ENCODE results near the gene CD276.

DNA sequence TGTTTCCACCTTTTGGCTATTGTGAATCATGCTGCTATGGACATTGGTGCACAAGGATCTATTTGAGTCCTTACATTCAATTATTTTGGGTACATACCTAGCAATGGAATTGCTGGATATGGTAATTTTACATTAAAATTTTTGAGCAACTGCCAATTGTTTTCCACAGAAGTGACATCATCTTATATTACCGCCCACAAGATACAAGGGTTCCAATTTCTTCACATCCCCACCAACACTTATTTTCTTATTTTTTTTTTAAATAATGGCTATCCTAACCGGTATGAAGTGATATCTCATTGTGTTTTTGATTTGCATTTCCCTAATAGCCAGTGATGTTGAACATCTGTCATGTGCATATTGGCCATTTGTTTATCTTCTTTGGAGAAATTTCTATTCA, 28.5 kb upstream of the CD276 start:
- TF ChIP-seq, protein P1, sequence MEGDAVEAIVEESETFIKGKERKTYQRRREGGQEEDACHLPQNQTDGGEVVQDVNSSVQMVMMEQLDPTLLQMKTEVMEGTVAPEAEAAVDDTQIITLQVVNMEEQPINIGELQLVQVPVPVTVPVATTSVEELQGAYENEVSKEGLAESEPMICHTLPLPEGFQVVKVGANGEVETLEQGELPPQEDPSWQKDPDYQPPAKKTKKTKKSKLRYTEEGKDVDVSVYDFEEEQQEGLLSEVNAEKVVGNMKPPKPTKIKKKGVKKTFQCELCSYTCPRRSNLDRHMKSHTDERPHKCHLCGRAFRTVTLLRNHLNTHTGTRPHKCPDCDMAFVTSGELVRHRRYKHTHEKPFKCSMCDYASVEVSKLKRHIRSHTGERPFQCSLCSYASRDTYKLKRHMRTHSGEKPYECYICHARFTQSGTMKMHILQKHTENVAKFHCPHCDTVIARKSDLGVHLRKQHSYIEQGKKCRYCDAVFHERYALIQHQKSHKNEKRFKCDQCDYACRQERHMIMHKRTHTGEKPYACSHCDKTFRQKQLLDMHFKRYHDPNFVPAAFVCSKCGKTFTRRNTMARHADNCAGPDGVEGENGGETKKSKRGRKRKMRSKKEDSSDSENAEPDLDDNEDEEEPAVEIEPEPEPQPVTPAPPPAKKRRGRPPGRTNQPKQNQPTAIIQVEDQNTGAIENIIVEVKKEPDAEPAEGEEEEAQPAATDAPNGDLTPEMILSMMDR (IDR thresholded peaks at IDR 0.05; ENCODE audit: poor library complexity), result no peak
- TF ChIP-seq EZH2 (IDR thresholded peaks at IDR 0.05; ENCODE audit: borderline replicate concordance), result no peak
